ENCODE results near the gene PRICKLE2. TPM values are rescaled to one million over a fixed set of nuclear protein-coding genes. Genes with fewer than 3 reads are reported as not detected.

The PRICKLE2 gene
- 27.1 and 56.1 TPM in 2 replicates for total RNA-seq

DNA sequence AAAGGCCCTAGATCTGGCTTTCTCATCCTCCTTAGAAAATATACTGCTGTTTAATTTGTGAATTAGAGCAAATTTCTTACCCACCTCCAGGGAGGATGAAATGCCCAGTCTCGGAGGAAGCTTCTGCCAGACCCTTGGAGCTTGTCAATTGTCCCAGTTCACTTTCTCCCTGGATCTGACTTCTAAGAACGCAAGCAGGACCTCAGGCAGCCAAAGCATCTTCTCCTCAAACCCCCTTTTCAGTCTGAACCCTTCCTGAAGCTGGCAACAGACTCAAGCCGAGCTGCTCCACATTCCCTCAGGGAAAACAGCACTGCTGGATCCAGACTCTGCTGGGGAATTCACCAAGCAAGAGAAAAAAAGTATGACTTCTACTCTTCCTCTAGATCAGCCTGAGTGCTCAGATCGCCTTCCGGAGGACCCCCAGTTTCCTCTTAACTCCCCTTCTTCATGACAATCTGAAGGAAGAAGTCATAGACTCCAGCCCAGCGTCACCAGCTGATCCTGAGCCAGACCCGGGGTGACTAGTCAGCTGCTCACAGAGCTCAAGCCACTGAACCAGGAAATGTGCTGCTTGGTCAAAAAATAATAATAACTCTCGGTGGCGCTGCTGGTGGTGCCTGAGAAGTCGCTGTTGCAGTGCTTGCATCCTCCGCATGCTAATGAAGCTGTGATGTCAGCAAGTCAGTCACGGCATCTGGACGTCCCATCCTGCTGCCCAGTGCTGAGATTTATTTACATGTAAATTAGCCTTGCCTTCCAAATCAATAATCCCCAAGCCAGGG lies at the start of gene PRICKLE2:
PRICKLE2 (minus strand) TSS at position 641 of the 785 bp plus-strand sequence. CDS start 26,539 bp downstream, outside the sequence.
- peak; percentile 96 for DNase-seq (ENCODE audit: low read depth)

GRCh38 chr3:64272842-64273241 lies 47.6 kb upstream of the PRICKLE2 start:
- peak; percentile 13 for DNase-seq (ENCODE audit: low read depth)

- DNase-seq (ENCODE audit: low read depth), result peak; percentile 41
These were observed 47.0 kb upstream of the PRICKLE2 start for GRCh38 chr3:64272271-64272670.

GRCh38 chr3:64271631-64272030 lies 46.4 kb upstream of the PRICKLE2 start:
- DNase-seq (ENCODE audit: low read depth), result peak; percentile 23

GRCh38 chr3:64270866-64271260 lies 45.6 kb upstream of the PRICKLE2 start:
- DNase-seq (ENCODE audit: low read depth), result no peak

DNA sequence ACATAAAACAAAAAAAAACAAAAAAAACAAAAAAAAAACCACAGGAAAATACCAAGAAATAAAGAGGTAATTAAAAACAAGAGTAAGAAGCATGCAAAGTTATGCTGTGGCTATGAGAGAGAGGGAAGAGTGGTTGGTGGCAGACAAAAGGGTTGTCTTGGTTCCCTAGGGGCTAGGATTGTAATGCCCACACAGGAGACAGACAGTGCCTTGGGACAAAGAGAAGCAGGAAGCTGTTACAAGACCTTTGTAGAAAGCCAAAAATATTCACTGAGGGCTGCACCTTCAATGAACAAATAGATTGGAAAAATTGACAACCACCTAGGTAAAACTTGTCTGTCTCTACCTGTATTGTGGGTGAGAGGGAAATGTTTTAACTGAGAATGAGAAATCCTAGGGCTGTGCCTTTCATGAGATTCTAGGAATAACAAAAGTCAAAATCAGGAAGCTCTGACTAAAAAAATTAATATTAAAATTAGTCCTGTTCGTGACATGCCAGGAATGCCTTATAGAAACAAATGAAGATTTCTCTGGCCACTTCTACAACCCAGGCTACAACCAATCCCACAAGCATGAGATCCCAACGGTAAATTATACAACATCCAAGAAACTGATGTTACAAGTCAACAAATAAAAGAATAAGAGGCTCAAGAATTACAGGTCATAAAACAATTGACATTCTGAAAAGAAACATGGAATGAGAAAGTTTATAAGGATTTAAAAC lies 45.0 kb upstream of the PRICKLE2 start:
- DNase-seq (ENCODE audit: low read depth), result no peak

GRCh38 chr3:64268926-64269325 lies 43.7 kb upstream of the PRICKLE2 start:
- no peak for DNase-seq (ENCODE audit: low read depth)

GRCh38 chr3:64267721-64268604 lies 42.7 kb upstream of the PRICKLE2 start:
- DNase-seq (ENCODE audit: low read depth), result peak; percentile 41

GRCh38 chr3:64266983-64267382 lies 41.7 kb upstream of the PRICKLE2 start:
- DNase-seq (ENCODE audit: low read depth), result no peak

DNA sequence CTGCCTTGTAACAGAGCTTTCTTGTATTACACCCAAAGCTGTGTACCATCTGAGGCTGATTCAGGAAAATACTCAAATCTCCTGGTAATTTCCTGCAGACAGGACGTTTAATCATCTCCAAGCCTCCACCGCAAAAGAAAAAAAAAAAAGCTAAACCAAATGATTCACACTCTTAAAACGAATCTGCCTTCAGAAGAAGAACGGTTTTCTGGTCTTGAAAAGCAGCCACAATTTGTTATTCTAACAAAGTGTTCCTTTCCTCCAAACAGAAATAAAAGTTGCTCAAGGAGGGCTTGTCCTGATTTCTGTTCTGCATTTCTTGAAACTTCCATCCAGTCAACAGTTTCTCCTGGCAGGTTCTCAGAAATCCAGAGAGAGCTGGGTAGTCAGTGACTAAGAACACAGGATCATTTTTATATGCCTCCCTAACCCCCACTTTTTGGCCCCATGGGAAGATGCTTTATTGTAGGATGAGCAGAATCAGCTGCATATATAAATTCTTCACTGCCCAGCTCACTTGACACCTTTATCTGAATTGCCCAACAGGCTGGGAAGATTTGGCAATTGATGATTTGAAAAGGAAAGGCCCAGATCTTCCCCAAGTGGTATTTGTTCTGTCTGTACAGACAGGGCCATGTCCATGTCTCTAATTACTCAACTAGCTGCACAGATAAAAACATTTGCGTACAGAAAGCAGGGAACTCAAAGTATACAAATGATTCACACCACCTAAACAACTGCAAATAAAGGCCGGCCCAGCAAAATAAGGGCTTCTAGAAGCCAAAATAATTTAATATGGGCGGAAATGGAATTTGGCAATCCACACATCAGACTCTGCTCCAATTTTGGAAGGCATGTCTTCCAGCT lies 41.0 kb upstream of the PRICKLE2 start:
- DNase-seq (ENCODE audit: low read depth), result peak; percentile 97

DNA sequence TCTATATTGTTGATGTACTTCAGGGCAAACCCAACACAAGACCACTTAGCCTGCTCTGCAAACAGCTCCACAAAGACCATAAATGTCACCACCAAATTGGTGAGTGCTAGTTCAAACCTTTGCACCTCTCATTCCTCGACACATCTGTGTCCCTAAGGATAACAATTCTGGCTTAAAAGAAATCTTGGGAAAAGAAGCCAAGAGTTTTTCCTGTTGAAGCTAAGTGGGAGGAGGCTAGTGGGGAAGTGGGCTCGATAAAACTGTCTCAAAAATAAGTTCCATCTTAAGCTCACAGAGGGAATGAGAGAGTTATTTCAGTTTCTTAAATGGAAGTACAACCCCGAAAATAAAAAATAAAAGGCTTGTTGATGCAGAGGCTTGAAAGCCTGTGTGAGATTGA lies 40.4 kb upstream of the PRICKLE2 start:
- DNase-seq (ENCODE audit: low read depth), result no peak

DNA sequence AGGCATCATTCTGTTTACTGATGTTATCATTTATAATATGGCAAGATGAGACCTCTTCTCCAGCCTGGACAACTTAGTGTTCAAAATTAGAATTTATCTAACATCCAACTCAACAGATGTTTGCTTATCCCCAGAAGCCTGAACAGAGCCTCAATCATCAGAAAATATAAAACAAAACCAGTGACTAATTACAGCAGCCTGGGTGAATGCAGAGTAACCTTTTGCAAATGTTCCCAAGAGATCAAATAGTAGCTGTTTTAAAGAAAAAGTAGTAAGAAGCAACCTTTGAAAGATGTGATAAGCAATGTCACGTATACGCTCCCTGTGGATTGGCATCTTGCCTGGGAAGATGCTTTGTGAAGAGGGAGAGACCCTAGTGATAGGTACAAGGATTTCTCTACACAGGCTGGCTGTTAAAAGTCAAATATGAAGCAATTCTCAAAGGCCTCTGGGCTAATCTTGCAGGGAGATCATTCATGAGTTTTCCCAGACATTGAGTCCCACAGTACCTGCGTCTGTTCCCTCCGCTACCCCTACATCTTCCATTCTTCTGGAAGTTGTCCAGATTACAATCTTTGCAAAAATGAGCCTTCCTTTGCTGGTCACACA lies 39.3 kb upstream of the PRICKLE2 start:
- no peak for DNase-seq (ENCODE audit: low read depth)

GRCh38 chr3:64262574-64263114 lies 37.4 kb upstream of the PRICKLE2 start:
- DNase-seq (ENCODE audit: low read depth), result no peak

DNA sequence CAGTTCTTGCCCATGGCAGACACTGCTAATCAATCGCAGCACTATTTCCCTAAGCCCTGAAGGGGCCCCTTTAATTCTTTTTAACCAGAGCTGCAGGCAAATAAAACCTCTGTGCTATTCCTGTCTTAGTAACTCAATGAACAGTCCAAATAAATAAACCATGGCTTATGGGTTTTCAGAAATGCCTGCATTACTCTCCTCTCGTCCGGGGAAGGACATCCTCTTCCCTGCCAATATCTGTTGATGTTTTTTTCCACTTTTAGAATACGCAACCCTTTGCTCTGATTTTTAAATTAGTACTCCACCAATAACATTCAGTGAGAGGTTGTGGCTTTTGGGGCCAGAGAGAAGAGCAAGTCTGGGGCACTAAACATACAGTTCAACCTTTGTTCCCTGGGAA lies 35.2 kb upstream of the PRICKLE2 start:
- no peak for DNase-seq (ENCODE audit: low read depth)

GRCh38 chr3:64259636-64260035 lies 34.4 kb upstream of the PRICKLE2 start:
- no peak for DNase-seq (ENCODE audit: low read depth)

DNA sequence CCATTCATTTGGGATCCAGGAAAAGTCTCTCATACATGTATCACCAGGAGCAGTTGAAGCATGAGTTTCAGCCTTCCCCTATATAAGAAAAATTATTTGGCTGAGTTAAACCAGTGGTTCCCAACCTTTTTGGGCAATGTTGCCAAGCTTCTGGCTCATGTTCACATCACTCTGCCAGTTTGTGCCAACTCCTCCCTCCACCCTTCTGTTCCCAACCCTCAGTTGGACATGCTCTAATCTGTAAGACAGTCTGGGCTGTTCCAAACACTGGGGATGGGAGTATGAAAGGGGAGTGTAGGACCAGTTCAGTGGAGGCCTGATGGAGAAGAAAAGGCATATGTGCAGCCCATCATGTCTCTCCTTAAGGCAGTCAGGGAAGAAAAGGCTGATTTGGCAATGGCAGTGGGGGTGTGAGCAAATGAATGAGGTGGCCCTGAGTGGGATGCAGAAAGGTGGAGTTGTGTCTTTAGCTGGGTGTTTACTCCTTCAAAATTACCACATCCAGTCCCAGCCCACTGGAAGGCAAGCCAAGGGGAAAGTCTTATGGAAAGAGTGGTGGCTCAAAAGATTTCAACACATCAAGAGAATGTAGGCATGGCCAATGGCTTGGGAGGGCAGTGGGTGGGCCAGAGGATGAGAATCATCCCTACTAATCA lies 32.0 kb upstream of the PRICKLE2 start:
- DNase-seq (ENCODE audit: low read depth), result no peak

DNA sequence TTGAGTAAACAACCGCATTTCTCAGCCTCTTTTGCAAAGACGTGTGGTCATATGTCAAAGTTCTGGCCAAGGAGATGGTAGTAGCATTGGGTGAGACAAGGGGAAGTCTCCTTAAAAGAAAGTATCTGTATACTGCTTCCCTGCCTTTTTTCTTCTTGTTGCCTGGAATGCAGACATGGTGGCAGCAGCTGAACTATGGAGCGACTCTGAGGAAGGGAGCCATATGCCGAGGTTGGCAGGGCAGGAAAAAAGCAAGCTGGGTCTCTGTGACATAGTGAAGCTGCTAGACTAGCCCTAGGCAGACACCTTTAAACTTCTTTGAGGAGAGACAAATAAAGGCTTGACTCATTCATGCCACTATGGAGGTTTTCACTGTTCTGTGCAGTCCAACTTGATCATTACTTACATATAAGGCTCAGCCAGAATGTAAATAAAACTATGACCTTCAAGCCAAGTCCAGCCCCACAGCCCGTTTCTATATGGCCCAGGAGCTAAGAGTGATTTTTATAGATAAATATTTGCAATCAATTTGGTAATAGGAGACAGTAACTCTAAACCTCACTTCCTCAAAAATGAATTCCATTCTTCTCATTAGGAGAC lies 30.6 kb upstream of the PRICKLE2 start:
- DNase-seq (ENCODE audit: low read depth), result no peak

DNA sequence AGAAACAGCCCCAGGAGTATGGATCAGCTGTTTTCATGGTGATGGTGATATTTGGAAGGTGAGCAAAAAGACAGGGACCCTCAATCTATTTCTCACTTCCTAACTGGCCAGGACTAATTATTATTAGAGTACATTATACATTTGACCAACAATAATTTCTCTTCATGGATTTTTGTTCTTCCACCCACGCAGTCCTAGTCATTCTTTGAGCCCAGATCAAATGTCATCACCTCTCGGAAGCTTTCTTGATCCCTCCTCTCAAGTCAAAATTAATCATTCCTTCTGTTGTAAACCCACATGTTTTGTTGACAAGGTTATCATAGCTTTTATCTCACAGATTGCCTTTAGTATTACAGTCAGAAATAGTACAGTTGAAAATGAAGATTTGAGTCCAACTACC lies 29.2 kb upstream of the PRICKLE2 start:
- no peak for DNase-seq (ENCODE audit: low read depth)

DNA sequence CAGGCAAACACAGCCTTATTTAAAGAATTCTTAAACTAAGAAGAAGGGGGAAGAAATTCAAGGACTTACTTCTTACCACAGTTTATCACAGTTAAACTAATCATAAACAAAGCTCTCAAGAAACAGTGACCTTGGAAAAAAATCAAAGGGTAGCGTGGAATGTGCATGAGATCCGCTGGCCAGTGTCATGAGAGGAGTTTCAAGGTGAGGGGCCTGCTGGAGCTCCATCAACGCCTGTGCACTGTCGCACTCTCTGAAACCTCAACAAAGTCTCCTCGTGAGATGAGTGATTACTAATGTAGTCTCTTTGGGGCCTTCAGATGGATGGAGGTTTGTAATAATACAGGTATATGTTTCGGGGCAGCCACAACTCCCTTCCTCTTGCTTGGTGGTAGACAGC lies 28.4 kb upstream of the PRICKLE2 start:
- DNase-seq (ENCODE audit: low read depth), result no peak

- DNase-seq (ENCODE audit: low read depth), result no peak
These were observed 25.8 kb upstream of the PRICKLE2 start for GRCh38 chr3:64251019-64251418.

Measured in renal cortical epithelial cell (primary cell).